ENCODE data around the gene PTPRB. TPM values are rescaled to one million over a fixed set of nuclear protein-coding genes. Genes with fewer than 3 reads are reported as not detected.

The PTPRB gene
- total RNA-seq, 1 experiment from 2014 or later, result 43.2 TPM

- no peaks in the 10 kb centered on the region for H3K9me3 Mint-ChIP-seq (ENCODE audit: low read depth, unreplicated experiment)
- no peak overlapping the region for H3K27ac Mint-ChIP-seq (ENCODE audit: unreplicated experiment)
- no peaks in the 10 kb centered on the region for H3K27me3 Mint-ChIP-seq (ENCODE audit: unreplicated experiment)
- CTCF ChIA-PET, result no interaction called here
- peaks cover 34% of the 10 kb centered on the region for H3K4me1 Mint-ChIP-seq (ENCODE audit: low read depth, unreplicated experiment)
- peaks cover 32% of the 10 kb centered on the region for H3K36me3 Mint-ChIP-seq (ENCODE audit: insufficient read depth, unreplicated experiment)
- no peak overlapping the region for H3K4me3 Mint-ChIP-seq (ENCODE audit: low read depth, unreplicated experiment)
- DNase-seq, result no peak
- no TSS peak for BruUV-seq (replicated peaks)
- intact Hi-C loops (cut with micrococcal nuclease; ENCODE audit: unreplicated experiment), result no loop called here
- no peak for TF ChIP-seq CTCF (IDR thresholded peaks at IDR 0.05; ENCODE audit: unreplicated experiment)
These were observed 2.3 kb upstream of the PTPRB start for GRCh38 chr12:70639535-70639934.

- intact Hi-C loops (cut with micrococcal nuclease; ENCODE audit: unreplicated experiment), result no loop called here
- CTCF ChIA-PET, result no interaction called here
- no peak for DNase-seq
- no peaks in the 10 kb centered on the region for H3K27me3 Mint-ChIP-seq (ENCODE audit: unreplicated experiment)
- peaks cover 27% of the 10 kb centered on the region for H3K4me1 Mint-ChIP-seq (ENCODE audit: low read depth, unreplicated experiment)
- peaks cover 39% of the 10 kb centered on the region for H3K36me3 Mint-ChIP-seq (ENCODE audit: insufficient read depth, unreplicated experiment)
- H3K4me3 Mint-ChIP-seq (ENCODE audit: low read depth, unreplicated experiment), result no peak overlapping the region
- no peaks in the 10 kb centered on the region for H3K9me3 Mint-ChIP-seq (ENCODE audit: low read depth, unreplicated experiment)
- TF ChIP-seq CTCF (IDR thresholded peaks at IDR 0.05; ENCODE audit: unreplicated experiment), result no peak
- no TSS peak for BruUV-seq (replicated peaks)
- no peak overlapping the region for H3K27ac Mint-ChIP-seq (ENCODE audit: unreplicated experiment)
These were observed 1.6 kb upstream of the PTPRB start for GRCh38 chr12:70638639-70639360.

- Mint-ChIP-seq H3K9me3 (ENCODE audit: low read depth, unreplicated experiment) (no peaks in the 10 kb centered on the region), H3K4me3 (ENCODE audit: low read depth, unreplicated experiment) (no peak overlapping the region), H3K4me1 (ENCODE audit: low read depth, unreplicated experiment) (peaks cover 19% of the 10 kb centered on the region), H3K27me3 (ENCODE audit: unreplicated experiment) (no peaks in the 10 kb centered on the region), H3K27ac (ENCODE audit: unreplicated experiment) (no peak overlapping the region), H3K36me3 (ENCODE audit: insufficient read depth, unreplicated experiment) (peaks cover 34% of the 10 kb centered on the region)
- CTCF ChIA-PET, result interaction anchor here (0.7 to 0.8 kb wide), 2 partner anchors 30 to 127 kb away, joined by 3 read pairs; no protein-coding TSS in a partner anchor
- intact Hi-C loops (cut with micrococcal nuclease; ENCODE audit: unreplicated experiment), result no loop called here
- TF ChIP-seq CTCF (IDR thresholded peaks at IDR 0.05; ENCODE audit: unreplicated experiment), result no peak
- DNase-seq, result no peak
- BruUV-seq (replicated peaks), result no TSS peak
These were observed 1.5 kb downstream of the PTPRB start for GRCh38 chr12:70635755-70636154.

- Mint-ChIP-seq H3K4me1 (ENCODE audit: low read depth, unreplicated experiment) (peaks cover 20% of the 10 kb centered on the region), H3K9me3 (ENCODE audit: low read depth, unreplicated experiment) (no peaks in the 10 kb centered on the region), H3K27ac (ENCODE audit: unreplicated experiment) (no peak overlapping the region), H3K27me3 (ENCODE audit: unreplicated experiment) (no peaks in the 10 kb centered on the region), H3K4me3 (ENCODE audit: low read depth, unreplicated experiment) (no peak overlapping the region), H3K36me3 (ENCODE audit: insufficient read depth, unreplicated experiment) (peaks cover 5% of the 10 kb centered on the region)
- intact Hi-C loops (cut with micrococcal nuclease; ENCODE audit: unreplicated experiment), result no loop called here
- BruUV-seq (replicated peaks), result no TSS peak
- TF ChIP-seq CTCF (IDR thresholded peaks at IDR 0.05; ENCODE audit: unreplicated experiment), result no peak
- no peak for DNase-seq
- CTCF ChIA-PET, result no interaction called here
These were observed 8.3 kb downstream of the PTPRB start for GRCh38 chr12:70628701-70629480.

All from Calu3 (cell line).